Retinal pigment epithelial cell (primary cell): Measurements from ENCODE around the gene ALDH9A1.
"Not testable (repeated sequence)": the region's sequence is repeated elsewhere in the genome, so short reads cannot be mapped to it uniquely, and the experiment has no call there.

Experiments used
- DNase-seq: peaks from one replicate; pipeline ENCODE4 v3.0.0-alpha.2; 2010; ENCODE audit warnings: low read depth
- H3K4me3 ChIP-seq: 2 replicates; pipeline ENCODE4 v1.5.1; 2011; ENCODE audit warnings: mild to moderate bottlenecking, low read length, control low read depth, moderate library complexity
- TF ChIP-seq, protein P1 (sequence below): conservative IDR thresholded peaks from 2 replicates; pipeline ENCODE4 v1.5.1; 2011; ENCODE audit warnings: low read depth, low read length, control low read depth, inconsistent platforms

The ALDH9A1 gene

DNA sequence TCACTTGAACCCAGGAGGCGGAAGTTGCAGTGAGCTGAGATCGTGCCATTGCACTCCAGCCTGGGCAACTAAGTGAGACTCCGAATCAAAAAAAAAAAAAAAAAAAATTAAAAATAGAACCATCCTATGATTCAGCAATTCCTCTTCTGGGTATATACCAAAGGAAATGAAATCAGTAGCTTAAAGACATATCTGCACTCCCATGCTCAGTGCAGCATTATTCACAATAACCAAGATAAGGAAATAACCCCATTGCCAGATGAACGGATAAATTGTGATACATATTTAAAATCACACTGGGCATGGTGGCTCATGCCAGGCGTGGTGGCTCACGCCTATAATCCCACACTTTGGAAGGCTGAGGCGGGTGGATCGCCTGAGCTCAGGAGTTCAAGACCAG is 23.8 kb downstream of the ALDH9A1 start:
- no peak for DNase-seq
- TF ChIP-seq, protein P1, sequence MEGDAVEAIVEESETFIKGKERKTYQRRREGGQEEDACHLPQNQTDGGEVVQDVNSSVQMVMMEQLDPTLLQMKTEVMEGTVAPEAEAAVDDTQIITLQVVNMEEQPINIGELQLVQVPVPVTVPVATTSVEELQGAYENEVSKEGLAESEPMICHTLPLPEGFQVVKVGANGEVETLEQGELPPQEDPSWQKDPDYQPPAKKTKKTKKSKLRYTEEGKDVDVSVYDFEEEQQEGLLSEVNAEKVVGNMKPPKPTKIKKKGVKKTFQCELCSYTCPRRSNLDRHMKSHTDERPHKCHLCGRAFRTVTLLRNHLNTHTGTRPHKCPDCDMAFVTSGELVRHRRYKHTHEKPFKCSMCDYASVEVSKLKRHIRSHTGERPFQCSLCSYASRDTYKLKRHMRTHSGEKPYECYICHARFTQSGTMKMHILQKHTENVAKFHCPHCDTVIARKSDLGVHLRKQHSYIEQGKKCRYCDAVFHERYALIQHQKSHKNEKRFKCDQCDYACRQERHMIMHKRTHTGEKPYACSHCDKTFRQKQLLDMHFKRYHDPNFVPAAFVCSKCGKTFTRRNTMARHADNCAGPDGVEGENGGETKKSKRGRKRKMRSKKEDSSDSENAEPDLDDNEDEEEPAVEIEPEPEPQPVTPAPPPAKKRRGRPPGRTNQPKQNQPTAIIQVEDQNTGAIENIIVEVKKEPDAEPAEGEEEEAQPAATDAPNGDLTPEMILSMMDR: no peak
- H3K4me3 ChIP-seq: no peak overlapping the region

DNA sequence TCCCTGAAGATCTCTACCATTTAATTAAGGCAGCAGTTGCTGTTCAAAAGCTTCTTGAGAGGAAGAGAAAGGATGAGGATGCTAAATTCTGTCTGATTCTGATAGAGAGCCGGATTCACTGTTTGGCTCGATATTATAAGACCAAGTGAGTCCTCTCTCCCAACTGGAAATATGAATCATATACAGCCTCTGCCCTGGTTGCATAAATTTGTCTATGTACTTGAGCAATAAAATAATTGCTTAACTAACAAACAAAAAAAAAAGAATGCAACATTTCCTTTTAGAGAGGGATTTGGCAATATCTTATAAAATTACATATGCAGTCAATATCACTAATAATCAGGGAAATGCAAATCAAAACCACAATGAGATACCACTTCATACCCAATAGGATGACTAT is 26.8 kb downstream of the ALDH9A1 start:
- TF ChIP-seq, protein P1: no peak
- H3K4me3 ChIP-seq: no peak overlapping the region
- DNase-seq: no peak

DNA sequence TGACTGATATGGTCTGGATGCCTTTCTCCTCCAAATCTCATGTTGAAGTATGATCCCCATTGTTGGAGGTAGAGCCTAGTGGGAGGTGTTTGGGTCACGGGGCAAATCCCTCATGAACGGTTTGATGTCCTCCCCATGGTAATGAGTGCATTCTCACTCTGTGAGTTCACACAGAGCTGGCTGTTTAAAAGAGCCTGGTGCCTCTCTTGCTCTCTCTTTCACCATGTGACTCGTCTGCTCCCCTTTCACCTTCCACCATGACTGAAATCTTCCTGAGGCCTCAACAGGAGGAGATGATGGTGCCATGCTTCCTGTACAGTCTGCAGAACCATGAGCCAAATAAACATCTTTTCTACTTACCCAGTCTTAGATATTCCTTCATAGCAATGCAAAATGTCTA is 30.2 kb downstream of the ALDH9A1 start:
- no peak for DNase-seq
- H3K4me3 ChIP-seq: no peak overlapping the region
- TF ChIP-seq, protein P1: no peak

DNA sequence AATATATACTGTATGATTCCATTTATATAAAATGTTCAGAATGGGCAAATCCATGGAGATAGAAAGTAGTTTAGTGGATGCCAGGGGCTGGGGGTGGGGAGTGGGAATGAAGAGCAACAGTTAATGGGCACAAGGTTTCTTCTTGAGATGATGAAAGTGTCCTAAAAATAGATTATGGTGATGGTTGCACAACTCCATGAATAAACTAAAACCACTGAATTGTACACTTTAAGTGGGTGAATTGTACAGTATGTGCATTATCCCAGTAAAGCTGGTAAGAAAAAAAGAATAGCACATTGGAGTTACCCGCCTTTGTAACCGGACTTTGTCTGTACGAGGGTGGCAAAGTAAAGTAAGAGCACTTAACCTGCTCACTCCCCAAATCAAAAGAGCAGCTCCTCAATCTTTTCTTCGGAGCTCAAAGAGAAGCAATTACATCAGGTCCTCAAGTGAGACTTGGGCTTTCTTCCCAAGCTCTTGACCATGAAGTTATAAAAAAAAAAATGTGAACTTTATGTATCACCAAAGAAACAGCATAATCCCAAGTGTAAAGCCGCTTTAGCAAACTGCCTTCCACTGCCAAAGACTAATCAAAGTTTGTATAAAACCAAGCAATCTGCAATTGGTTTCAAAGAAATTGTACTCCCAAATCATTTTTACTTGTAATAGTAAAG is 32.1 kb downstream of the ALDH9A1 start:
- DNase-seq: no peak
- TF ChIP-seq, protein P1: no peak
- no peak overlapping the region for H3K4me3 ChIP-seq

DNA sequence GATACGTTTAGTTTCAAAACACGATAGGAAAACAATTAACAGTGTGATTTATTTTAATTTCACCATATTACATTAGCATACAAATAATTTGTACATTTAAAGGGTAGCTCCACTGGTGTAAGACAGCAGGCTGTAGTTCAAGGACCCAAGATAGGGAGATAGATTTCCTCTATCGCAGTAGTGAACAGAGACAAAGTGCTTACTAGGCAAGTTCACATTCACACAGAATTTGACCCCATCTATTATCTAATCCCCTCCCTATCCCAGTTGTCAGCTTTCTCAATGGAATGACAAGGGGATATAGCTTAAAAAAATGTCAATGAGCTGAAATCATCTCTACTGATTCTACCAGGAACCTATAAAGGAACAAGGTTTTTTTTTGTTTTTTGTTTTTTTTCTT is 36.2 kb downstream of the ALDH9A1 start:
- TF ChIP-seq, protein P1: no peak
- no peak for DNase-seq

DNA sequence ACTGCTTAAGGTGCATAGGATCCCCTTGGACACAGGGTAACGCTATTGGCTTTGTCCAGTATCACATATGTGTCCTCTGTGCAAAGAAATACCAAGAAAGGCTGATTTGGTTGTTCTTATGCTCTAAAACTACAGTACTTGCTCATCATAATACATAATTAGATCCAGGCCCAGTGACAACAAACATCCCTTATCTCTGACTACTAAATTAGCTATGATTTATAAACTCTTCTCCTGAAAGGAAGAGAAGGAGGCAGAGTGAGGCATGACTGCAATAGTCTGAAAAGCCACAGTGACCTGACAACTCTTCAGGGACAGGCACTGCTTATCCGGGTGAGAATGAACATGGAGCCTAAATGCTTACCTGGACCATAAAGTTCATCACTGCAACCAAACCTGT is 36.7 kb downstream of the ALDH9A1 start:
- DNase-seq: no peak

More for the DNA sequence above, 36.2 kb downstream of the ALDH9A1 start:
- no peak overlapping the region for H3K4me3 ChIP-seq

DNA sequence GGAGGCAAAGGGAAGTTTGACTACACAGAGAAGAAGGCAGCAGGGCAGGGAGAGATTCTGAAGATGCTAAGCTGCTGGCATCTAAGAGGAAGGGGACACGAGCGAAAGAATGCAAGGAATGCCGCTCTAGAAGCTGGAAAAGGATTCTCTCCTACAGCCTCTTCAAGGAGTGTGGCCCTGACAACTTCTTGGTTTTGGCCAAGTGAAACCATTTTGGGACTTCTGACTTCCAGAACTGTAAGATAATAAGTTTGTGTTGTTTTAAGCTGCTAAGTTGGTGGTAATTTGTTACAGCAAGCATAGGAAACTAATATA is 38.8 kb downstream of the ALDH9A1 start:
- TF ChIP-seq, protein P1: no peak
- no peak for DNase-seq
- no peak overlapping the region for H3K4me3 ChIP-seq

More for the DNA sequence above, 36.7 kb downstream of the ALDH9A1 start:
- no peak overlapping the region for H3K4me3 ChIP-seq
- TF ChIP-seq, protein P1: no peak

DNA sequence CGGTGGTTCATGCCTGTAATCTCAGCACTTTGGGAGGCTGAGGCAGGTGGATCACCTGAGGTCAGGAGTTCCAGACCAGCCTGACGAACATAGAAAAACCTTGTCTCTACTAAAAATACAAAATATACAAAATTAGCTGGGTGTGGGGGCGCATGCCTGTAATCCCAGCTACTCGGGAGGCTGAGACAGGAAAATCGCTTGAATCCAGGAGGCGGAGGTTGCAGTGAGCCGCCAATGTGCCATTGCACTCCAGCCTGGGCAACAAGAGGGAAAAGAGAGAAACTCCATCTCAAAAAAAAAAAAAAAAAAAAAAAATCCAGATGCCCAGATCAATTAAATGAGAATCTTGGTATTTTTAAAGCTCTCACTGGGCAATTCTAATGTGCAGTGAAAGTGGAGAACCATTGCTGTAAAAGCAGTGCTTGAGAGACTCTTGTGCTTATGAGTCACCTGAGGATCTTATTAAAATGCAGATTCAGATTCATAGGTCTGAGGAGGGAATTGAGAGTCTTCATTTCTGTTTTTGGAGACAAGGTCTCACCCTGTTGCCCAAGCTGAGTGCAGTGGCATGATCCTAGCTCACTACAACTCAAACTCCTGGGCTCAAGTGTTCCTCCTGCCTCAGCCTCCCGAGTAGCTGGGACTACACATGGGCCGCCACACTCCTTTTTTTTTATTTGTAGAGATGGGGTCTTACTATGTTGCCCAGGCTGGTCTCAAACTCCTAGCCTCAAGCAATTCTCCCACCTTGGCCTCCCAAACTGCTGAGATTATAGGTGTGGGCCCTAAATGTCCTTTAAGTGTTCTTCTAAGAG is 39.4 kb downstream of the ALDH9A1 start:
- not testable (repeated sequence) for H3K4me3 ChIP-seq, DNase-seq
